ENCODE data around the gene COMMD4.

Gene COMMD4

GRCh38 chr15:75362642-75363249, 26.9 kb downstream of the COMMD4 start:
- H3K4me3 Mint-ChIP-seq = no peak overlapping the region
- H3K4me1 Mint-ChIP-seq (ENCODE audit: low read depth in 2 of 2) = peaks cover 0 to 12% of the 10 kb centered on the region in 2 donors
- no peak for ATAC-seq (replicated peaks)
- H3K9me3 Mint-ChIP-seq = no peaks in the 10 kb centered on the region
- no peak for DNase-seq
- no peaks in the 10 kb centered on the region for H3K27me3 Mint-ChIP-seq
- peak overlapping the region in 1 of 2 donors; percentile 71 for H3K27ac Mint-ChIP-seq
- peaks cover 31% of the 10 kb centered on the region for H3K36me3 Mint-ChIP-seq (ENCODE audit: insufficient read depth)

DNA sequence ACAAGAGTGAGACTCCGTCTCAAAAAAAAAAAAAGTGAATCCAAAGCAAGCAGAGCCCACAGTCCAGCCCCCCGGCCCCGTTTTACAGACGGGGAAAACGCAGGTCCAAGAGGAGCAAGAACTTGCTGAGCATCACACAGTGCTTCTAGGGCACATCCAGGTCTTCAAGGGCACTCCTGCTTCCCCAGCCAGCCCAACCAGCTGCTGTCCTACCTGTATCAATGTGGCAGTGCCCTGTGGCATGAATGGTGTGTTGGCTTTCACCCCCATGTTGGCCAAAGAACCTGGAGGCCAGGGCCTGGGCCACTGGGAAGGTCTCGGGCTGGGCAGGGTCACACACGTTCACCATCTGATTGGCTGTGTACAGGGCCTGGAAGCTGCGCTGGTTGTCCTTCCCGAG, 27.9 kb downstream of the COMMD4 start:
- no peak for DNase-seq
- Mint-ChIP-seq H3K4me1 (ENCODE audit: low read depth in 2 of 2) (peaks cover 4 to 17% of the 10 kb centered on the region in 2 donors), H3K9me3 (no peaks in the 10 kb centered on the region), H3K27me3 (no peaks in the 10 kb centered on the region), H3K36me3 (ENCODE audit: insufficient read depth) (peaks cover 33% of the 10 kb centered on the region), H3K4me3 (no peak overlapping the region), H3K27ac (peak overlapping the region; percentile 53 to 71)
- ATAC-seq (replicated peaks) = no peak

GRCh38 chr15:75364881-75365280, 29.0 kb downstream of the COMMD4 start:
- no peak for ATAC-seq (replicated peaks)

DNA sequence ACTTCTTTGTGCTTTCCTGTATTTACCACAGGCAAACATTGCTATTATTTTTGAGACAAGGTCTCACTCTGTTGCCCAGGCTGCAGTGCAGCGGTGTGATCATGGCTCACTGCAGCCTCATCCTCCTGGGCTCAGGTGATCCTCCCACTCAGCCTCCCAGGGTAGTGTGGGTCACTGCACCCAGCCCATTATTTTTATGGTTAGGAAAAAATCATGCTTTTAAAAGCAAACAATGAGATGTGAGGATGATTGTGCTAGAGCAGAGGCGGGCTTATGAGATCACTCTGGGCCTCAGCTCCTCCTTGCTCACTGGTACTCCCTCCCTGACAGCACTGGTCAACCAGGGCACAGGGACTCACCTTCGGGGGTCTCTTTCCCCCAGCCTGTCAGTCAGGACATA, 30.3 kb downstream of the COMMD4 start:
- H3K4me3 Mint-ChIP-seq = no peak overlapping the region
- H3K4me1 Mint-ChIP-seq (ENCODE audit: low read depth in 2 of 2) = peaks cover 16 to 19% of the 10 kb centered on the region in 2 donors
- H3K36me3 Mint-ChIP-seq (ENCODE audit: insufficient read depth) = peaks cover 34% of the 10 kb centered on the region
- DNase-seq = no peak
- ATAC-seq (replicated peaks) = no peak
- no peaks in the 10 kb centered on the region for H3K27me3 Mint-ChIP-seq
- no peaks in the 10 kb centered on the region for H3K9me3 Mint-ChIP-seq
- H3K27ac Mint-ChIP-seq = no peak overlapping the region

More at GRCh38 chr15:75364881-75365280, 29.0 kb downstream of the COMMD4 start:
- Mint-ChIP-seq H3K27me3 (no peaks in the 10 kb centered on the region), H3K27ac (no peak overlapping the region), H3K4me3 (no peak overlapping the region), H3K9me3 (no peaks in the 10 kb centered on the region), H3K4me1 (ENCODE audit: low read depth in 2 of 2) (peaks cover 15 to 24% of the 10 kb centered on the region in 2 donors), H3K36me3 (ENCODE audit: insufficient read depth) (peaks cover 36% of the 10 kb centered on the region)
- no peak for DNase-seq

DNA sequence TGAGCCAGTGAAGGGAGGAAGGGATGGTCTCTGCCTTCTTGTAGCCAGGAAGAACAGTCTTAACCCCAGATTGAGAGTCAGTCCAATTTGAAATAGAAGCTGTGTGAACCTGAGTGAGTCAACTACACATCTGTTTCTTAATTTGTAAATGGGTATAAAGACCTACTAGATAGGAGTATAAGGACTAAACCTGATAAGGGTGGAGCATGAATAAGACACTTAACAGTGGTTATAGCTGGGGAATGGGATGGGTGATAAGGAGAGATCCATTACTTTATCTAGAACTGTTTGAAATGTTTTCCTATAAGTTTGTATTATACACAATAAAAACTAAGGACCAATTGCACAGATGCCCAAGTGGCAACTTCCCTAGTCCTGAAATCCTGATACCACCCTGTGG, 31.1 kb downstream of the COMMD4 start:
- peak overlapping the region; percentile 89 to 91 for H3K4me3 Mint-ChIP-seq
- no peak for ATAC-seq (replicated peaks)
- peaks cover 16 to 19% of the 10 kb centered on the region in 2 donors for H3K4me1 Mint-ChIP-seq (ENCODE audit: low read depth in 2 of 2)
- H3K27ac Mint-ChIP-seq = peak overlapping the region; percentile 96 to 97
- no peaks in the 10 kb centered on the region for H3K27me3 Mint-ChIP-seq
- no peak for DNase-seq
- H3K9me3 Mint-ChIP-seq = no peaks in the 10 kb centered on the region
- H3K36me3 Mint-ChIP-seq (ENCODE audit: insufficient read depth) = peaks cover 39% of the 10 kb centered on the region

DNA sequence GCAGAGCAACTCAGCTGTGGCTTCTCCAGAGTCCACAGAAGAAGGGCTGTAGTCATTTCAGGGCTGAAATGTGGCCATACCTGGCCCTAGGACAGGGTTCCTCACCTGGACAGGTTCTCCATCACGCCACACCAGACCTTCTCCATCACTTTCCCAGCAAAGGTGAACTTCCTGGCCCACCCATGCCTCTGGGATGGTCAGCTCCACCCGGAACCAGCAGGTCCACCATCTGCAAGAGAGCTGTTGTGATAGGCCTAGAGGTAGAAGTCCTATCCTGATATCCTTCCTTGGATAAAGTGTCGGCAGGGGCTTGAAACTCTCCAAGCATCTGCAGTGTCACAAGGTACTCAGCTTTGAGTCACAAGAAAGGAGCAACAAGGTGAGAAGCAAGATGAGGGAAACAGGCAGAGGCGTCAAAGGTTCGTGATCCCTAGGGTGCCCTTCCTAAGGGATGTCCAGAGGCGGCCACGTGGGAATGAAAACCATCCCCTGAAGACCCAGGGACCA, 31.6 kb downstream of the COMMD4 start:
- no peaks in the 10 kb centered on the region for H3K9me3 Mint-ChIP-seq
- H3K4me3 Mint-ChIP-seq = peak overlapping the region; percentile 89 to 91
- DNase-seq (no peak), ATAC-seq (replicated peaks) (no peak)
- H3K27me3 Mint-ChIP-seq = no peaks in the 10 kb centered on the region
- H3K27ac Mint-ChIP-seq = peak overlapping the region; percentile 96 to 97
- peaks cover 16 to 19% of the 10 kb centered on the region in 2 donors for H3K4me1 Mint-ChIP-seq (ENCODE audit: low read depth in 2 of 2)
- peaks cover 42% of the 10 kb centered on the region for H3K36me3 Mint-ChIP-seq (ENCODE audit: insufficient read depth)

GRCh38 chr15:75367913-75368688, 32.2 kb downstream of the COMMD4 start, which contains the start of gene MAN2C1:
Gene MAN2C1 (minus strand): TSS chr15:75368607. CDS start chr15:75368583, 24 bp downstream.
- H3K9me3 Mint-ChIP-seq = no peaks in the 10 kb centered on the region
- H3K27me3 Mint-ChIP-seq = no peaks in the 10 kb centered on the region
- peaks cover 16 to 19% of the 10 kb centered on the region in 2 donors for H3K4me1 Mint-ChIP-seq (ENCODE audit: low read depth in 2 of 2)
- H3K4me3 Mint-ChIP-seq = peak within 1 kb of the TSS; percentile 89 to 91
- peaks cover 48% of the 10 kb centered on the region for H3K36me3 Mint-ChIP-seq (ENCODE audit: insufficient read depth)
- DNase-seq = peak; percentile 82 to 86 (median 85)
- peak; percentile 92 for ATAC-seq (replicated peaks)
- peak within 1 kb of the TSS; percentile 96 to 97 for H3K27ac Mint-ChIP-seq

GRCh38 chr15:75368689-75369239, 32.9 kb downstream of the COMMD4 start:
- ATAC-seq (replicated peaks) (no peak), DNase-seq (peak in 1 of 3 experiments; percentile 26)
- Mint-ChIP-seq H3K4me1 (ENCODE audit: low read depth in 2 of 2) (peaks cover 17 to 19% of the 10 kb centered on the region in 2 donors), H3K27me3 (no peaks in the 10 kb centered on the region), H3K4me3 (peak overlapping the region; percentile 89 to 91), H3K36me3 (ENCODE audit: insufficient read depth) (peaks cover 47% of the 10 kb centered on the region), H3K27ac (peak overlapping the region; percentile 96 to 97), H3K9me3 (no peaks in the 10 kb centered on the region)

DNA sequence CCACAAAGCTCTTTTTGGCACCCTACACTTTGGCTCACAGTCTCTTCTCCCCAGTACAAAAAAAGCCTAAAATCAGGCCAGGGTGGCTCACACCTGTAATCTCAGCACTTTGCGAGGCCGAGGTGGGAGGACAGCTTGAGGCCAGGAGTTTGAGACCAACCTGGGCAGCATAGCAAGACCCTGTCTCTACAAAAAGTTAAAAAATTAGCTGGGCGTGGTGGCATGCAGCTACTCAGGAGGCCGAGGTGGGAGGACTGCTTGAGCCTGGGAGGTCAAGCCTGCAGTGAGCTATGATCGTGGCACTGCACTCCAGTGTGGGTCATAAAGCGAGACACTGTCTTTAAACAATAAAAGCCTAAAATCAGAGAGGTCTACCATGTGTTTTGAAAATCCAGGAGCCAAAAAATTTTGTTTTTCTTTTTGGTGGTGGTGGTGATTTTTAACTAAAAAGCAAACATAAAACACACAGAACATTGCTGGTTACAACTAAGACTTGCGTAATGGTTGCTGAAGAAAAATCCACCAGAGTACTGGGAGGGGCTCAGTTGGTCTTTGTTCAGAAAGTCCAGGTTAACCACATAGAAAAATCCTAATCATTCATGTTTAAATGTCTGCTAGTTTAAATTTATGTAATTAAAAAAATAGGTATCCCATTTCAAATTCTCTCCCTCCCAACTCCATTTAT, 34.2 kb downstream of the COMMD4 start:
- ATAC-seq (replicated peaks) = no peak
- no peak for DNase-seq
- Mint-ChIP-seq H3K9me3 (no peaks in the 10 kb centered on the region), H3K4me3 (peak overlapping the region; percentile 89 to 91), H3K36me3 (ENCODE audit: insufficient read depth) (peaks cover 57% of the 10 kb centered on the region), H3K27me3 (no peaks in the 10 kb centered on the region), H3K4me1 (ENCODE audit: low read depth in 2 of 2) (peaks cover 19 to 26% of the 10 kb centered on the region in 2 donors), H3K27ac (peak overlapping the region; percentile 96 to 97)

- H3K36me3 Mint-ChIP-seq (ENCODE audit: insufficient read depth) = peaks cover 60% of the 10 kb centered on the region
- H3K4me3 Mint-ChIP-seq = no peak overlapping the region
- H3K27ac Mint-ChIP-seq = peak overlapping the region in 1 of 2 donors; percentile 31
- ATAC-seq (replicated peaks) (no peak), DNase-seq (no peak)
- H3K27me3 Mint-ChIP-seq = no peaks in the 10 kb centered on the region
- no peaks in the 10 kb centered on the region for H3K9me3 Mint-ChIP-seq
- H3K4me1 Mint-ChIP-seq (ENCODE audit: low read depth in 2 of 2) = peaks cover 19 to 26% of the 10 kb centered on the region in 2 donors
Measured at GRCh38 chr15:75371486-75371885, 35.6 kb downstream of the COMMD4 start.

DNA sequence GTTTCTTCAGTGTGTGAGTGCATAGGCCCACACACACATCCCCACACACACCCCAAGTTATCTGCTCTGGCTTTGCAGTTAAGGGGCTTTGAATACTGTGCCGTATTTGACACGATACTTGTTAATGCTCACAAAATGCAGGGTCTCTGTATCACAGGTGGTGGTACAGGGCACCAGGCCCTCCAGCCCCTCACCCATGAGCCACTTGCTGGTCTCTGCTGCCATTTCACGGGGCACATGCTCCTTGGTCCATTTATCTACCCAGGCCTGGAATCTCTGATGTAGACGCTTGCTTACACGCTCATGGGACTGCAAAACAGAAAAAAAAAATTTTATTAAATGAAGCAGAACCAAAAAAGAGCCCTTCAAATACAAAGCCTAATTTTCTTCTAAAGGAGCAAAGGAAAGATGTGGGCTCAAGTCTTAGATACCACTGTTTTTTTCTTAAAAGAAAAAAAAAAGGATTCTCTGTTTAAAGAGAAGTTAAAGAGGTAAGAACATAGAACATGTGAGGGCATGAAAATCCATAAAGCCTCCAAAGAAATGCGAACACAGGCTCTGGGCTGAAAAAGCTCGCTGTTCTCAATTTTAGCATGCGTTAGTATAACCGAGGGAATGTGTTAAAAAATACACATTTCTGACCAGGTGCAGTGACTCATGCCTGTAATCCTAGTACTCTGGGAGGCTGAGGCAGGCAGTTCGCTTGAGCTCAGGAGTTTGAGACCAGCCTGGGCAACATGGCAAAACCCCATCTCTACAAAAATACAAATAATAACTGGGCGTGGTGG, 36.2 kb downstream of the COMMD4 start:
- DNase-seq (no peak), ATAC-seq (replicated peaks) (no peak)
- Mint-ChIP-seq H3K9me3 (no peaks in the 10 kb centered on the region), H3K36me3 (ENCODE audit: insufficient read depth) (peaks cover 65% of the 10 kb centered on the region), H3K4me3 (no peak overlapping the region), H3K27ac (no peak overlapping the region), H3K27me3 (no peaks in the 10 kb centered on the region), H3K4me1 (ENCODE audit: low read depth in 2 of 2) (peaks cover 16 to 26% of the 10 kb centered on the region in 2 donors)

DNA sequence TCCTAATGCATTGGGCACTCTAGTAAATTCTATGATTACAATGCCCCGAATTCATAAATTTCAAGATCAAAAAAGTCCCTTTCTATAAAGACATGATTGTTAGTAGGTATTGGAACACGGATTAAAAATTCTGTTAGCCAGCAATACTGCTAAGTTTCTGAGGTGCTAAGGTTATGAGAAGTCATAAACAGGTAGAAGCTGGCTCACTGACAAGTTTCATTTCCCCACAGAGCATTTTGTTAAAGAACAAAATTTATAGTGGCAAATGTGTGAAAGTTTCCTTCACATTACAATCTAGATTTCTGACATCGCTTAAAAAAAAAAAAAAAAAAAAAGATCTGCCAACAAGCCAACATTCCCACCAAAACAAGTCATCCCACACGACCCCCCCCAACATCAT, 44.9 kb downstream of the COMMD4 start:
- Mint-ChIP-seq H3K9me3 (no peaks in the 10 kb centered on the region), H3K4me1 (ENCODE audit: low read depth in 2 of 2) (no peaks in the 10 kb centered on the region), H3K27me3 (no peaks in the 10 kb centered on the region), H3K27ac (peak overlapping the region in 1 of 2 donors; percentile 75), H3K4me3 (no peak overlapping the region), H3K36me3 (ENCODE audit: insufficient read depth) (peaks cover 88% of the 10 kb centered on the region)
- DNase-seq (no peak), ATAC-seq (replicated peaks) (no peak)

Measured in effector memory CD8-positive, alpha-beta T cell (primary cell).